Omental fat pad (tissue), 4 donors: ENCODE data around the gene CHST14. TPM values are rescaled to one million over a fixed set of nuclear protein-coding genes. Genes with fewer than 3 reads are reported as not detected.

Experiments
- ATAC-seq: fragments of 150-250 bp; one replicate; pipeline ENCODE4 v1.9.1; 2016; ENCODE audit warnings: mild to moderate bottlenecking, moderate library complexity; ENCODE audit not compliant: low FRiP score
- DNase-seq: peaks from one replicate; pipeline ENCODE4 v3.0.0-alpha.2; 2019; ENCODE audit warnings: low spot score
- CTCF ChIP-seq, 3 donors: fragments of 450-650 bp; IDR thresholded peaks; one replicate each; pipeline ENCODE4 v1.5.1; 2016 to 2017; ENCODE audit warnings: antibody characterized with exemption in 3 of 3, mild to moderate bottlenecking in 3 of 3, moderate library complexity in 2 of 3
- total RNA-seq, 4 donors: library from RNA; depleted of rRNA; stranded (reverse); fragments of >200 nt; gene quantifications; one replicate each; pipeline ENCODE4 v1.1.0, GENCODE V29; 2016

The CHST14 gene
- total RNA-seq, 4 donors from 2014 or later: 6.6 to 17.8 (median 10.1) TPM

DNA sequence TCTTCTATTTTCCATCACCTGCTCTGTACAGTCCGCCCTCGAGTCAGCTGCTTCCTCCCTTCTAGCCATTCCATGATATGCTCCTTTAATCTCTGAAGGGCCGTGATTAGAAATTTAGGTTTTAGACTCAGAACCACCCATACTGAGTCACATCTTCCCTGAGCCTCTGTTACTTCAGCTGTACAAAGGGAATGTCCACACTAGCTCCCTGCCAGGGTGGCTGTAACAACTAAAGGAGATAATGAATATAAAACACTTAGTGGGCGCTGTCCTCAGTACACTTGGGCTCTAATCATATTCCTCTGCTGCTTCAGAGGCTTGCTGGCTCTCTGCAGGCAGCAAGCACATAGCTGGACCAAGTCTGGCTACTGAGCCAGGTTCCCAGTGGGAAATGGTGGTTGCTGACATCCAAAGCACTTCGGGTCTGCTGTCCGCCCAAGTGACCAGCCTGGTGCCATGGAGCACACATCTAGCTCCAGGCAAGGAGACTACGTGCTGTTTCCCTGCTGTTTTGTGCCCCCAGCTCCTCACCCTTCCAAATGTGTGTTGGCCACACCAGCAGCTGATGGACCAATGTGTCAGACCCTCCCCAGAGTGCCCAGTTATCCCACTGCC, 901 bp upstream of the CHST14 start:
- no peak for TF ChIP-seq CTCF (IDR thresholded peaks at IDR 0.05)
- DNase-seq (no peak), ATAC-seq (no peak)

GRCh38 chr15:40471105-40471807, 472 bp downstream of the CHST14 start:
- ATAC-seq (peak; percentile 29), DNase-seq (no peak)
- TF ChIP-seq CTCF (IDR thresholded peaks at IDR 0.05): no peak

GRCh38 chr15:40471808-40472150, 995 bp downstream of the CHST14 start:
- DNase-seq (no peak), ATAC-seq (no peak)
- no peak for TF ChIP-seq CTCF (IDR thresholded peaks at IDR 0.05)

DNA sequence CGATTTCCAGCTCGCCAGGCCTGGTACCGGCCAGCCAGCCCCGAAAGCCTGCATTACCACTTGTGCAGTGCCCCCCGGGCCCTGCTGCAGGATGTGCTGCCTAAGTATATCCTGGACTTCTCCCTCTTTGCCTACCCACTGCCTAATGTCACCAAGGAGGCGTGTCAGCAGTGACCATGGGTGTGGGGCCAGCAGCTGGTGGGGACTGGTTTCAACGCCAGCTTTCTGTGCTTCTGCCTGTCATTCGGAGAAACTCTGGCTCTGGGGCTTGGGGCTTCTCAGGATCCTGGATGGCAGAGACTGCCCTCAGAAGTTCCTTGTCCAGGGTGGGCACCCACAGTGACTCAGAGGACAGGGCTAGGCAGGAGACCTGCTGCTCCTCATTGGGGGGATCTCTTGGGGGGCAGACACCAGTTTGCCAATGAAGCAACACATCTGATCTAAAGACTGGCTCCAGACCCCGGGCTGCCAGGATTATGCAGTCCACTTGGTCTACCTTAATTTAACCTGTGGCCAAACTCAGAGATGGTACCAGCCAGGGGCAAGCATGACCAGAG, 1.5 kb downstream of the CHST14 start:
- no peak for ATAC-seq
- TF ChIP-seq CTCF (IDR thresholded peaks at IDR 0.05): no peak
- DNase-seq: no peak

DNA sequence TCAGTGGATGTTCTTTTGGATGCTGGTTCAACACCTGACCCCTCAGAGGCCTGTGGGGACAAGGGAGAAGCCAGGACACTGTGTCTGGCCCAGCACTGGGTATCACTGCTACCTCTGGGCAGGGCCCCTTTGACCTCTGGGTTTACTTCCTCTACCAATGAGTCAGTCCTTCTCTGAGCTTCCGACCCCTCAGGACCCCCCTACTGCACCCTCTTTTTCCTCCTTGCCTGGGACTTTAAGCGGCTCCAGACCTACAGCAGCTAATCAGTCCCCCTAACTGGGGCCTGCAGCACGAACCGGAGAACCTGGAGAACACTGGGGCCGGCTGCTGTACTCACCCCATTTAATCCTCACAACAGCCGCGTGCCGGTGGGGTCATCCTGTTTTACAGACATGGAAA, 3.8 kb downstream of the CHST14 start:
- no peak for TF ChIP-seq CTCF (IDR thresholded peaks at IDR 0.05)
- ATAC-seq (no peak), DNase-seq (no peak)

- no peak for DNase-seq
- ATAC-seq: no peak
- no peak for TF ChIP-seq CTCF (IDR thresholded peaks at IDR 0.05)
Observed at GRCh38 chr15:40477642-40478327, 7.0 kb downstream of the CHST14 start.
